Body of pancreas (tissue), 4 donors: ENCODE results near the gene RAP1GDS1.

Source experiments
- CTCF ChIP-seq, 7 experiments: fragments of 450-650 bp in 4 of 7; fragments of 200-600 bp in 3 of 7; sonication (generic) in 3 of 7; IDR thresholded peaks; one replicate each; pipeline ENCODE4 v1.5.1; 2016 to 2019; ENCODE audit warnings: antibody characterized with exemption in 7 of 7
- POLR2A ChIP-seq, 3 donors: fragments of 450-650 bp; IDR thresholded peaks; one replicate each; pipeline ENCODE4 v1.6.1; 2016; ENCODE audit warnings: antibody characterized with exemption in 3 of 3, mild to moderate bottlenecking in 2 of 3

- TF ChIP-seq POLR2A (IDR thresholded peaks at IDR 0.05) (no peak), CTCF (IDR thresholded peaks at IDR 0.05) (no peak)
Measured at GRCh38 chr4:98484031-98484430, 222.8 kb downstream of the RAP1GDS1 start.
